NCI-H69 (cell line): ENCODE data around the gene CTSZ.

Experiments
- DNase-seq: peaks from one replicate; lab custom pipeline; 2025; lab: John Stamatoyannopoulos, UW

CTSZ gene

DNA sequence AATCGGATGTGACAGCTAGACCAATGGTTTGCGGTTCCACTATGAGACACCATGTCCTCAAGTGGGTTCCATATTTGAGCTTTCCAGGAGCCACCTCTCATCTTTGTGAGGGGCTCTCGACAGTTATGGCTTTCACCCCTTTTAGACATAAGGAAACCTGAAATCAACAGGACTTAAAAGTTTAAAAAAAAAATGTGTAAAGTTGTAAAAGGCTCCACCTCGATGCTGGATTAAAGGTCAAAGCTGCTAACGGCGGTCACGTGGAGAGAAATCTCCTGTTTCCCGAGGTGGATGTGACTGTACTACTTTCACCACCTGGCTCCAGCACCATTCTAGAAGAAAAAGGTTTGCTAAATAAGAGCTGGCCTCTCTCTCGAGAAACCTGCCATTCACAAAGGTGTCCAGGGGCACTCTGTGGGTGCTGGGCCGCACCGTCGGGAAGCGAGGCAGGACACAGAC lies 24.5 kb upstream of the CTSZ start:
- peak; percentile 23 for DNase-seq

DNA sequence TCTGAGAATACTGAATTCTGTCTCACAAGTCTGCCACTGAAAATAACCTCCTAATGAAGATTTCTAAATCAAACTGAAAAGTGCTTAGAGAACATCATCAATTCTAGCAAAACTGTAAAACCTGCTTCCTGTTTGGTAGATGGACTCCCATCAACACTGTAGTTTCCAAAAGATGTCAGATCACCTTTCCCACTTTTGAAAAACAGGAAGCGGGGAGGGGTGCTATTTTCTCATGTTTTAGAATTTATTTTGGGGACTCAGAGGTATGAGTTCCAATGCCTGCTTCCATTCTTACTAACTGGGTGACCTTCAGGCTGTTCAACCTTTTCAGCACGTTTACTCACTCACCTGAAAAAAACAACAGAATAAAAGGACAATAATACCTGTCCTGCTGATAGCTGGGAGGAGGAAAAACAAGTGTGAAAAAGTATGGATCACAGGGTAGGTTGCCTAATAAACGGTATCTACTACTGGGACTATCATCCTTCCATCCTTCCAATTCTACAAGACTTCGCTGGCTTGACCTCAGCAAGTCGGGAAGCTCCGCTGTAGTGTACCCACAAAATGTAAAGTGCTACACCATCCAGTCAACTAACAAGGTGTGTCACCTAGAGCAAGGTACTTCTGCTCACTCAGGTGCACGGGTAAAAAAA lies 24.0 kb upstream of the CTSZ start:
- no peak for DNase-seq

DNA sequence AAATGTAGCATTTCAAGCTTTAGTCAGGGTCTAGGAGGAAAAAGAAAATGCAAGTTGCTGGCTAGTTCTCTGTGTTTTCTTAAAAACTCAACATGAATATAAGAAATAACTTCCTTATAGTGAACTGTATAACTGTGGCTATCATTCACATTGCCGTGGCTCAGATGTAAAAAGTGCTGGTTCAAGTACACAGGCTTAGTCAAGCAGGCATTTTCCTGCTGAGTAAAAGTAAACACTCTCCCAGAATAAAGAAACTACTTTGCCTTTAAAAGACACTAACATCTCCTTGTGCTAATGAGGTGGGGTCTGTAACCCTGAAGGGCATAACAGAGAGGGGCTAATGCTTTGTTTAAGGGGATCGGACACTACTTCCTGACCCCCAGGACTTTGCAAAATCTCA lies 21.8 kb upstream of the CTSZ start:
- DNase-seq = no peak

DNA sequence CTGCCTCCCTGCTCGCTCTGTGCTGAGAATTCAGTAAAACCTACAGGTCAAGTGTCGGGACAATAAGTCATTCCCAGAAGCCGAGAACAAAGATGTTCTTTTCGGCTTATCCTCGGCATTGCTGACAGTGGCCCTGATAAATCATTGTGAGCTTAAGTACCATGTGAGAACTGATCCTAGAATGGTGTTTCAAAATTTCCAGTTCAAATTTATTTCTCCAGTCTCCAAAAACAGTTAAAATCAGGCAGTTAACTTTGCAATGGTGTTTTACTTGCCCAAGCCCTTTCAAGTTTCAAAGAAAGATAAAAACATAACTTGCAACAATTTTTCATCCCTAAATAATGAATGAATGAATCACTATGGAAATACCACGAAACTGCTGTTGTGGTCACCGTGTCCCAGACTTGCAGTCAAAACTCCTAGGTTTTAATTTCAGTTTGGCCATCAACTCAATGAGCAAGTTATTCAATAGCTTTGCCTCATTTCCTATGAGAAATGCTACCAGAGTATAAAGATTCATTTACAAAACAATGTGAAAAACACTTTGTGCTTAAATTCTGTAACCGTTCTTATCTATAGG lies 20.8 kb upstream of the CTSZ start:
- no peak for DNase-seq

DNA sequence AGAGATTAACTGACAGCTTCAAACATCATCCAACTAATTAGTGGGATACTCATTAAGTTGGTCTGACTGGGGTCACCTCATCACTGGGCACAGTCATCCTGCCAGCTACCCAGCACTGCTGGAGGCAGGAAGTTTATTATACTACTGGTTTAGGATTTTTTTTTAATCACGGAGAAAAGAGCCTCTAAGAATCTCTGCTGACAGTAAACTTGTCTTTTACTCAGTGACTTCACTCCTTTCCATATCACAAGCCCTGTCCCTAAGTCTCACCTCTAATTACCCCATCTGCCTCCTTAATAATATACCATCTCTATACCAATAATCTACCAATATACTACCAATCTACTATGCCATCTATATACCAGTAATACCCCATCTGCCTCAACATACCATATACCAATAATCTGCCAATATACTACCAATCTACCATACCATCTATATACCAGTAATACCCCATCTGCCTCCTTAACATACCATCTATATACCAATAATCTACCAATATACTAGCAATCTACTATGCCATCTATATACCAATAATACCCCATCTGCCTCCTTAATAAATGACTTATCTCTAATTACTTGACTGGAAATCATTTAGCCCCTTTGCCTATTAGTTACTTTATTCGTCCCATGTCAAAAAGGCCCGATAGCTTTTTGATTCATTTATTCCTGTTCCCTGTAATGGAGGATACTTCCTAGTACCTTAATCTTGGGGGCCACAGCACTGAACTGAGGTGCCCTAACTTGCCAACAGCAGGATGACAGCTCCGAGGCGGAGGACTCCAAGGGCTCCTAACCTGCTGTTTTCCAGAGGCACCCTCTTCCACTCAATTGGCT lies 20.1 kb upstream of the CTSZ start:
- no peak for DNase-seq

DNA sequence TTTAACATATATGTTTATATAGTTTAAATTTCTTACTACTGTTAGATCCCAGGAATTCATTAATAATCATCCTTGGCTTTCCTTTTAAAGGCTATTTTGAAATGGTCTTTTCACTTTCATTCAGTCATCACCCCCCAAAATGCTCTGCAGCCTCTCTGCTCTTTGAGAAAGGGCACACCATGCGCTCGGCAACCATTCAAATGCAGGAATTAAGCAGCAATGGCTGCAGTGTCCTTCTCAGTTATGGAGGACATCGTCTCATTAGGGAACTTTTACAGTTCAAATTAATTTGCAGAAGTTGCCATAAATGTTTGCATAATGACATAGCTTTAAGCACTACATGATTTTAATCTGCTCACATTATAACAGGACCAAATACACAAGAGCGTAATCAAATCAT lies 18.5 kb upstream of the CTSZ start:
- peak; percentile 8 for DNase-seq

DNA sequence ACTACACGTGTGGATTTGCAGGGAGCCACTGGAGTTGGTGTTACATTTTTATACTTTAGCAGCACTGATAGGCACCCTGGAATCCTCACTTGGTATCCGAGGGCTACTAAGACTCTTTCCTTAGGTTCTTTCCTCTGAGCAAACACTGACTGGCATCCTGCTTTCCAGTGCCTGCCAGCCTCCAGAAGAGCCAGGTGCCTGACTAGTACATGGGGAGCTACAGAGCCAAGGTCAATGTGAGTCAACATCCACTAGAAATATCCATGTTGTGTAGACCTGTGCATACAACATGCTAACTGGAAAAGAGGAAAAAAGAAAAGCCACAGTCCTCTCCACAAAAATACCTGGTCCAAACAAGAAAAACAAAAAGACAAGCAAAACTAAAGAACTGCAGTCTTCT lies 18.0 kb upstream of the CTSZ start:
- DNase-seq = no peak

DNA sequence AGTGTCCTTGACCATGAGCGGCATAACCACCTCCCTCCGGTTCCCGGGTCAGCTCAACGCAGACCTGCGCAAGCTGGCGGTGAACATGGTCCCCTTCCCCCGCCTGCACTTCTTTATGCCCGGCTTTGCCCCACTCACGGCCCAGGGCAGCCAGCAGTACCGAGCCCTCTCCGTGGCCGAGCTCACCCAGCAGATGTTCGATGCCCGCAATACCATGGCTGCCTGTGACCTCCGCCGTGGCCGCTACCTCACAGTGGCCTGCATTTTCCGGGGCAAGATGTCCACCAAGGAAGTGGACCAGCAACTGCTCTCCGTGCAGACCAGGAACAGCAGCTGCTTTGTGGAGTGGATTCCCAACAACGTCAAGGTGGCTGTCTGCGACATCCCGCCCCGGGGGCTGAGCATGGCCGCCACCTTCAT lies 17.1 kb upstream of the CTSZ start:
- no peak for DNase-seq

DNA sequence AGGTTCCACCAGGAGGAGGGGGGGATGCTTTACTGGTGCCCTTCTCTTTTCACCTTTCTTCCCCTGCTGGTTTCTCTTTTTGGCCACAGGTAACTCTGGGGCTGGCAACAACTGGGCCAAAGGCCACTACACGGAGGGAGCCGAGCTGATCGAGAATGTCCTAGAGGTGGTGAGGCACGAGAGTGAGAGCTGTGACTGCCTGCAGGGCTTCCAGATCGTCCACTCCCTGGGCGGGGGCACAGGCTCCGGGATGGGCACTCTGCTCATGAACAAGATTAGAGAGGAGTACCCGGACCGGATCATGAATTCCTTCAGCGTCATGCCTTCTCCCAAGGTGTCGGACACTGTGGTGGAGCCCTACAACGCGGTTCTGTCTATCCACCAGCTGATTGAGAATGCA lies 16.6 kb upstream of the CTSZ start:
- no peak for DNase-seq

DNA sequence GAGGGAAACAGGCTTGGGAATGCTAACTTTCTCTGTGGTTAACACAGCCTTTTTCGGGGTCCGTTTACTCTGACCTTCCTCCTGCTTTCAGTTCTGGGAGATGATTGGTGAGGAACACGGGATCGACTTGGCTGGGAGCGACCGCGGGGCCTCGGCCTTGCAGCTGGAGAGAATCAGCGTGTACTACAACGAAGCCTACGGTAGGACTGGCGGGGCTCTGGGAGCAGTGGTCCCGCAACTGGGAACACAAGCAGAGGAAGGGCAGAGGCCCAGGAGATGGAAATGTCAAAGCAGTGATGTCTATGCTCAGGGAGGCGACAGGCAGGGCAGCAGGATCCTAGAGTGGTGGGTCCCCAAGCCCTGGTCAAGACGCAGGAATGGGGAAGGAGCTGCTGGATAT lies 15.7 kb upstream of the CTSZ start:
- DNase-seq = no peak

DNA sequence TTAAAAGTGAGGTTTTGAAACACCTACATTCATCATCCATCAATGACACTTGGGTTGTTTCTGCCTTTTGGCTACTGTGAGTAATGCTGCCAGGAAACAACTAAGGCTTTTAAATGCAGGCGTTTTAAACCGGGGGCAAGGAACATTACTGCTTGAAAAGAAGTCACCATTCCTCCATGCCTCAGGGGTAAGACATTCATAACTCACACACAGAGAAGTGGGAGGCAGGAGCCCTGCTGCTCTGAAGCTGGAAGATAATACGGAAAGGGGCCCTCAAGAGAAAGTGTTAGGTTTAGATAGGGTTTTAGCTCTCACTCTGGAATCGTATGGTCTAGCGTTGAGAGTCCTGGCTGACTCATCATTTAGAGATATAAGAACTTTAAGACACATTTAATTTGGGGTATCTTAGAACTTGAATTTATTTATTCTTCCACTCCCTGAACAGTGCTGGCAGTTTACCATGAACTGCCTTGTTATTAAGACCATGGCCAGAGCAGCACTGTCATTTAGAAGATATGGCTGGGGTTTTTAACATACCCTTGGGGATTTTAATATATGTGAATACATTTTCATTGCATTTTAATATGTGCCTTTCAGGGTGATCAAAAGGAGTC lies 14.0 kb upstream of the CTSZ start:
- DNase-seq = no peak

DNA sequence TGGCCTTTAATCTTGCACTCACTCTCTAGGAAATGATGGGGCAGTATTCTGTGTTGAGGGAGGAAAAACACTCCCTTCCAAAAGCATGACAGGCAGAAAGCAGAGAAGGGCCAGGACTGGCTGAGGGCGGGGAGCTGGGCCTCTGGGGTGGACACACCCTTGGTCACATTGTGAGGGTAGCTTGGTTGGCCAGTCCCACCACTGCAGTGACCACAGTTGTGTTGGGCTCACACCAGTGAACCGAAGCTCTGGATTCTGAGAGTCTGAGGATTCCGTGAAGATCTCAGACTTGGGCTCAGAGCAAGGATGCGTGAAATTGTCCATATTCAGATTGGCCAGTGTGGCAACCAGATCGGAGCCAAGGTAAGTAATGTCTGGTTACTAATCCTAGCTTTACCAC lies 12.2 kb upstream of the CTSZ start, which contains the start of gene TUBB1:
TSS of gene TUBB1 (plus strand) at position 213 of the 400 bp plus-strand sequence. CDS start at position 307, 94 bp downstream.
- no peak for DNase-seq

DNA sequence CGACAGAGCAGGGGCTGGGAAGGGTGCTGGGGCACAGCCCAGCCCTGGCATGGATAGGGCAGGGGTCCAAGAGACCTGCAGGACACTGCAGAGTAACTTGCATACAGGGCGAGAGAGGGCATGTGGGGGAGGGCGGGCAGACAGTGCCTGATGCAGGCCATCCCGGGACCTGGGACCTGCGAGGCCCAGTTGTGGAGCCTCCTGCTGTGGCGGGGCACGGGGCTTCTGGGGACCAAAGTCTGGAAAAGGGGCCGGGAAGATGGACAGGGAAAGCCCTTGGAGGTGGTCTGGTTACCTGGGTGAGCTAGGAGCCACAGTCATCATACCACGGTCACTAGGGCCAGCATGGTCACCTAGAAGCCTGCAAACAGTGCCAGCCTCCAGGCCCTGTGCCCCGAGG lies 11.8 kb upstream of the CTSZ start:
- no peak for DNase-seq

DNA sequence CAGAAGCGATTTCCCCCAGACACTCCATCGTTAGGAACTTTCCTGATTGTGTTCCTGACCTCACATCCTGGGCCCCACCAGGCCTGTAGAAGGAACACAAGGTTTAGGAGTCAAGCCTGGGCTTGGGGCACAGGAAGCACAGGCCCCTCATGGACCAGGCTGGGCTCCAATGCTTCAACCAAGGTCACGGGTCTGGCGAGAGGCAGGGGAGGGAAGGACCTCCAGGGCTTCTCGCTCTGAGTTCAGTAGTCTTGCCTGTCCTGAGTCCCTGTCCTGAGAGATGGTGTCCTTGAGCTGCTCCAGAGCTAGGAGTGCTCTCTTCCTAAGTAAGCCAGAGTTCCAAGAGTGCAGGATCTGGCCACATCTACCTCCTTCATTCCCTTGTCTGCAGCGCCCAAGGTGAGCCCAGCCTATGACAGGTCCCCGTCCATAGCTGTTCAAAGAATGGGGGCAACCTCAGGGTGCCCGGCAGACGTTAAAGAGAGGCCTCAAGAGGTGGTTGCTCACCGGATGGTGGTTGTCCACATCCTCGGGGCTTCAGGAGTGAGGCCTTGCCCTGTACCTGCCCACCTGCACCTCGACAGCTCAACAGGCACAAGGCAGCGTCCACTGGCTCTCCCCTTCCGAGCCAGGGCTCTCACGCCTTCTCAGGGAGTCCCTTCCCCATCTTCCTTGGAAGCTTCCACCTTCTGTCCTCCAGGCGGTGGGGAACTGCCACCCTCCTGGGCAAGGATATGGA lies 10.6 kb upstream of the CTSZ start:
- DNase-seq = no peak

DNA sequence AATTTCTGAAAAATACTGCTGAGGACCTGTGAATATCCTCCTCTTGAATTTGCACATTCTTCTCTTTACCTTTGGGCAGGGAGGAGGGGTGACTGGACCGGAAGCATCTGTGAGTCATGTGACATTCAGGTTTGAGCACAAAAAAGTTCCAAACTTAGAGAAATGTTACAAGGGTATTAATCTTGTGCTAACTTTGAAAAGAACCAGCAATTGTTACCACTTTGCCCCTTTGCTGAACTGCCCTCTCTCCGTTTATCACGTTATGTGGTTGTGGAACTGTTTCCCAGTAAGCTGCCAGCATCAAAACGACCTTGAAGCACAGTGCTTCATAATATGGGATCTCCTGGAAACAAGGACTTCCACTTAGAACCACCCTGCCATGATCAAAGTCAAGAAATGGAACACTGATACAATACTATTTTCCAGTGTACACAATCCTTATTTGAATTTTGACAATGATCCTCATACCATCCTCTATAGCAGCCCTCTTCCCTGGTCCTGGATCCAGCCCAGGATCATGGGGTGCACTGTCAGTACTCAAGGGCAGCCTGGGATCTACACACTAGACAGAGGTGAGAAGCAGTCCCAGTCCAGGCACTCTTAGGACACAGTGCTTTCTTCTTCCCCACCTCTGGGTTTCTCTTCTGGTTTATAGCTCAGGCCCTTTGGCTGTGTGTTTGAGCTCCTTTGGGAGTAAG lies 9.9 kb upstream of the CTSZ start:
- DNase-seq = no peak

DNA sequence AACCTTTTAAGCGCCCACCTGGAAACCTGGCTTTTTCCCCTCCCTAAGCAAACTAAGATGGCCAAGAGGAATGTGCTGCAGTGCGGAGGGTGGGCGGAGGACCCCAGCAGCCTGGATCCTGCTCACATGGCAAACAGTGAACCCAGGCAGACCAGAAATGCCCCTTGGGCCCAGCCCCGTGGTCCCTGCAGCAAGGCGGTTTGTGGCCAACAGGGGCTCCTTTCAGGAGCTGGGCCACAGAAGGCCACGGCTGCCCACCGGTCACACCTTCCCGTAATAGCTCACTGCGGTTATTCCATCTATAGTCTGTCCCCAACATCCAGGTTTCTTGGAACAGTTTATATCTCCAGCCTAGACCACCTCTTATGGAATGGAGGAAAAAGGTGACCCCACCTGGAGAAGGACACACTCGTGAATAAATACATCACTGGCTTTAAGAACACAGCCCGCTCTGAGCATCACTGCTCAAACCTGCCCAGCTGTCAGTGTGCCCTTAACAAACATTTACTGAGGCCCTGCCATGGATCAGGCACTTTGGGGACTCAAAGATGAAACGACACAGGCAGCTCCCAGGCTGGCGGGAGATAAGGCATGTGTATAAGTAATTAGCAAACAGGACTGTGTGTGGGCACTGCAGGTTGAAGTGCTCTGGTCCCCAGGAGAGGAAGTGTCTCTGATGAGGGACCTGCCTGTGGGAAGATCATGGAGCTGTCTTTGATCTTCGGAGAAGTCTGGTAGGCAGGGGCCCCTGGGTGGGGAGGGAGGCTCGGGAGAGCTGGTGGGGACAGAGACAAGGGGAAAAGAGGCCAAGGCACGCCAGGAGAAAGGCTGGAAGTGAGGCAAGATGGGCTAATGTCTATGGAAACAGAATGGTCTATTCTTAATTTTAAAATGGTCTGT lies 9.0 kb upstream of the CTSZ start:
- DNase-seq = no peak

DNA sequence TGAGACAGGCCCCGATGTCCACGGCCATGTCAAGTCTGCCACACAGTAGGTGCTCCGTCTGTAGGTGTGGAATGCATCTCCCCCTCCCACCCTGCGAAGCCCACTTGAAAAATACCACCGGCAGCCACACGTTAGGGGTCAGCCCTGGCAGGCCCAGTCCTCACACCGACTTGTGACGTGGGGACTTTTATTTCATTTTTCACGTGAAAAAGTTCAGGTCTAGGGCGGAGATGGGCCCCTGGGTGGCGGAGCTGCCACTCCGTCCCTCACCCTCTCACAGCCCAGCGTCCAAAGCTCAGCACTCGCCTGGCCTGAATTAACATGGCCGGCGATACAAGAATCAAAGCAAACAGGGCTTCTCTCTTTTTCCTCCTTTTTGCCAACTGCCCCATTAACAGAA lies 8.4 kb upstream of the CTSZ start:
- DNase-seq = no peak

DNA sequence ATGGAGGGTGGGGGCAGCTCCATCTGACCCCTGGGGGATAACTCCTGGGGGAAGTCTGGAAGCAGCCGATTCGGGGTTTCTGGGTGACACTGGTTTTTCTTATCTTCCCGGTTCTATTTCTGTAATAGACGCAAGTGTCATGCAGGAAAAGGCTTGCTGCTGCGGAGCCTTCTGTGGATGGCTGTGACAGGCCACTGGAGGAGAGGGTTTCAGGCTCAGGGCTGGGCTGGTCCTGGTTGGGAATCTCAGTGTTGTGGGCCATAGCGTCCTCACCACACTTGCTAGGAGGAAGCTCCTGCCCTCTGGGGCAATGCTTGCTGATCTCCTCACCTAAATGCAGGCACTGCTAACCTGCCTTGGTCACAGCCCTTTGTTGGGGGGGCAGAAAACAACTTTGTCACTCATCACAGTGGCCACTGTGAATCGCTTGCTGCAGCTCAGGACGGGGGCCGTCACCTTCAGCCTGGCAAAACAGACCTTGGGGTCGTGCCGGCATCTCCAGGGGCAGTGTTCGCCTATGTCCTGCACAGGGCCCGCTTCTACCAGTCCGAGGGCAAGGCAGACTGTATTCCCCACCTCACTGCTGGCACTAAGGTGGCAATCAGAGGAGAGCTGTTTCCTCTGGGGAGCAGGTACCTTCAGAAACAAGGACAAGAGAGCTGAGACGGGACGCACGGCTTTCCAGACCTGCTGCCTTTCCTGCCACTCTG lies 7.8 kb upstream of the CTSZ start:
- DNase-seq = no peak

DNA sequence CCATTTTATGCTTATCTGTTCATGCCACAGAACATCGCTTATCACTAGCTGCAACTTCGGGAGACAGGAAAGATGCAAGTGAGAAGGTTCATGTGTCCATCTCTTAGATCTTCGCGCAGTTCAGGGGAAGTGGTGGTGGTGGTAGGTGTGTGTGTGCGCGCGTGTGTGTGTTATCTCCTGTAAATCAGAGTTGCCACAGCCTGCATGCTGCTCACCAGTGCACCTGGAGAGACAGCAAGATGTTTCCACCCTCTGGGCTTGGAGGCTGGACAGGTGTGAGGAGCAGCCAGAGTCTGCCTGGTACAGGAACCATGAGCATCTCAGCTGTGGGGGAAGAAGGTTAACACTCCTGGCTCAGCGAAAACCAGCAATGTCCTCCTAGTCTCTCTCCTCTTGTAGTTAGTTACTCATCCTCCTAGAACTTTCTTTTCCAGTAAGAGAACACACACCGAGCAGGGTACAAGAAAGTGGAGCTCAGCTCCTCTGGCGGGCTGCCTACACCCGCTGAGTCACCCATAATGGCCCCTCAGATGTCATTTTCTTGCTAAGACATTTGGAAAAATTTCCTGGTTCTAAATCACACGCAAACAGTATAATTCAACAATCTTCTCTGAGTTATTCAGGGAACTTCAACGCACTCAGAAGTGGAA lies 7.0 kb upstream of the CTSZ start:
- no peak for DNase-seq
